ENCODE measurements around the gene TIAM1. TPM values are rescaled to one million over a fixed set of nuclear protein-coding genes. Genes with fewer than 3 reads are reported as not detected.

The TIAM1 gene
- total and polyA plus RNA-seq, 2 experiments from 2014 or later, result 9.2 to 9.6 TPM

DNA sequence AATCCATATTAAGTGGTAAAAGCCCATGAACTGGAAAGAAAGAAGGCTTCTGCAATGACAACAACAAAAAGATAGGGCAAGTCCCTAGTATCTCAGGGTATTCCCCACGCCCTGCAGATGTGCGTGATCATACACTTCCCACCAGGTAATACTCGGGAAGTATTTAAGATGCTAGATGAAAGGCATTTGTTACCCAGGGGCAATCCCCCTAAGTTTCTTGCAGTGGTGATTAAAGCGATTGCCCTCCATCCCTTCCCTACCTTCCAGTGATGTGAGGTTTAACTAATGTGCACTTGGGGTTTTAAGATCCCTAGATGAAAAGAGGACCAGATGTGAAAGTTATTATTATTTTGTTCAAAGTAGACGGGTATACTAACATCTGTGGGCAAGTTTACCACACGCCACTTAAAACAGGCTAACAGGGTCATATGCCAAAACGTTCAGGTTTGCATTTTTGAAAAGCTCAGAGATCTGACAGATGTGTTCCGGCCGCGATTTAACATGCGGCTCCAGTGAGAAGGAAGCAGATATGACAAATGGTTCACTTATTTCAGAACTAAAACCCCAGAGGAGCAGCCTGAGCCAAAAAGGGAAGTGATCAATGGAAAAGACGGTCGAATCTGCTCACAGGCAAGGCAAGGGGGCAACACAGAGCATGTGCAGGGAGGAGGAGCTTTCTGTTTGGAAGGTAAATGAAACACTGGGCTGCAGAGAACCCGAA lies 17.4 kb downstream of the TIAM1 start:
- Histone ChIP-seq H3K27ac (no peak overlapping the region), H3K4me1 (ENCODE audit: low read depth) (no peaks in the 10 kb centered on the region), H3K27me3 (no peaks in the 10 kb centered on the region), H3K9me3 (ENCODE audit: low read depth) (no peaks in the 10 kb centered on the region), H3K36me3 (no peaks in the 10 kb centered on the region), H3K4me3 (no peak overlapping the region)
- TF ChIP-seq, protein P1, sequence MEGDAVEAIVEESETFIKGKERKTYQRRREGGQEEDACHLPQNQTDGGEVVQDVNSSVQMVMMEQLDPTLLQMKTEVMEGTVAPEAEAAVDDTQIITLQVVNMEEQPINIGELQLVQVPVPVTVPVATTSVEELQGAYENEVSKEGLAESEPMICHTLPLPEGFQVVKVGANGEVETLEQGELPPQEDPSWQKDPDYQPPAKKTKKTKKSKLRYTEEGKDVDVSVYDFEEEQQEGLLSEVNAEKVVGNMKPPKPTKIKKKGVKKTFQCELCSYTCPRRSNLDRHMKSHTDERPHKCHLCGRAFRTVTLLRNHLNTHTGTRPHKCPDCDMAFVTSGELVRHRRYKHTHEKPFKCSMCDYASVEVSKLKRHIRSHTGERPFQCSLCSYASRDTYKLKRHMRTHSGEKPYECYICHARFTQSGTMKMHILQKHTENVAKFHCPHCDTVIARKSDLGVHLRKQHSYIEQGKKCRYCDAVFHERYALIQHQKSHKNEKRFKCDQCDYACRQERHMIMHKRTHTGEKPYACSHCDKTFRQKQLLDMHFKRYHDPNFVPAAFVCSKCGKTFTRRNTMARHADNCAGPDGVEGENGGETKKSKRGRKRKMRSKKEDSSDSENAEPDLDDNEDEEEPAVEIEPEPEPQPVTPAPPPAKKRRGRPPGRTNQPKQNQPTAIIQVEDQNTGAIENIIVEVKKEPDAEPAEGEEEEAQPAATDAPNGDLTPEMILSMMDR (IDR thresholded peaks at IDR 0.05; ENCODE audit: low read depth, low read length), result no peak
- peak in 1 of 2 donors; percentile 57 for DNase-seq (ENCODE audit: low read depth in 1 of 2, low spot score in 1 of 2)

DNA sequence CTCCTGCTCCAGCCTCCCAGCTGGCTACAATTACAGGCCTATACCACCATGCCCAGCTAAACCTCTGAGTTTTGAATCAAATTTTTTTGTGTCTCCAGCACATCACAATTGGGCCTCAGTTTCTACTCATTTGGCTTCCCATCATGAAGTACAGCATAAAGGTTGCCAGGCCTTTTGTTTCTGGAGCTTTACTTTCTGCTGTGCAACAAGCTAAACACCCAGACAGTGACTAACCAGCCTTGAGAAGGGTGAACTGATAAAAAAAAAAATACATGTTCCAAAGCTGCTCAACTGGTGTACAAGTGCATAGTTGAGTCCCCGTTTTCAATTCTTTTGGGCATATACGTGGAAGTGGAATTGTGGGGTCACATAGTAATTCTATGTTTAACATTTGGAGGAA lies 25.1 kb downstream of the TIAM1 start:
- Histone ChIP-seq H3K4me3 (no peak overlapping the region), H3K36me3 (no peaks in the 10 kb centered on the region), H3K9me3 (ENCODE audit: low read depth) (no peaks in the 10 kb centered on the region), H3K27ac (no peak overlapping the region), H3K4me1 (ENCODE audit: low read depth) (no peaks in the 10 kb centered on the region), H3K27me3 (no peaks in the 10 kb centered on the region)
- no peak for DNase-seq (ENCODE audit: low read depth in 1 of 2, low spot score in 1 of 2)
- TF ChIP-seq, protein P1 (IDR thresholded peaks at IDR 0.05; ENCODE audit: low read depth, low read length), result no peak

DNA sequence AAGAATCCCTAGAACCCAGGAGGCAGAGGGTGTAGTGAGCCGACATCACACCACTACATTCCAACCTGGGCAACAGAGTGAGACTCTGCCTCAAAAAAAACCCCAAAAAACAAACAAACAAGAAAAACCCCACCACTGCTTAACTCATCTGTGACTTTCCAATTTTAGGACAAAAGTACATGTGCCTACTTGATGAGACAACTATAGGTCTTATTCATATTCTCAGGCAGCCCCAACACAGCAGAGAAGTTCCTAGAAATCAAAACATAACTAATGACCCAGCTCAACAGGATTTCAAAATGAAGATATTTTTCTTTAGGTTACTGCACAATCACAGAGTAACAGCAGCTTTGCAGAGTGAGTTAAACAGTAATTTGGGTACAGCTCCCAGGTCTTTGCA lies 26.4 kb downstream of the TIAM1 start:
- TF ChIP-seq, protein P1 (IDR thresholded peaks at IDR 0.05; ENCODE audit: low read depth, low read length), result no peak

DNA sequence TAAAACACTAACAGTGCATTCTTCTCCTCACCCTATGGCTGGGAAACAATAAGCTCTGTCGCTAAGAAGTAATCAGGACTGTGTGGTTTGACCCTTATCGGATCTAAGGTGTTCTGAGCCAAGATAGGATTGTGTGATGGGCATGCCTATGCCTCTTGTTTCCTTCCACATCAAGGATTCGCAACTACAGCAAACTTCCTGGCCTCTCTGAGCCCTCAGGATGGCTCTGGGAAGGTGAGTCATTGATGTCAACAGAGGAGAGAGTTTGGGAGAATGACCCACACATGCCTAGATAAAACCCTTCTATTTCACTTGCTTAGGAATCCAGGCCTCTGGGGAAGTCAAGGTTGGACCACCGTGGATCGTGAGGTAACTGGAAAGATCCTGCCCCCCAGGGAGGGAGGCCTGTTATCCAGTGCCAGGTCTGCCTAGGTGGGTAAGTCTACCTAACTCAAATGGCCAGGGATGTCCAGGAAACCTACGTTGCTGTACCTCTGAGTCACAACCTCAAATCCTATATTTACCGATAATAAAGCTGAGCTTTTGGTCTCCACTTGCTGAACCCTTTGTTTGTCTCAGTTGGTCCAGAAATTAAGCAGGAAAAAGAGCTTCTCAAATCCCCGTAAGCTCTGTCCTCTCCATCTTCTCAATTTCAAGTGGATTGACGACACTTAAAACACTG lies 27.4 kb downstream of the TIAM1 start:
- peak in 1 of 2 donors; percentile 59 for DNase-seq (ENCODE audit: low read depth in 1 of 2, low spot score in 1 of 2)
- no peaks in the 10 kb centered on the region for H3K27me3 ChIP-seq
- no peaks in the 10 kb centered on the region for H3K9me3 ChIP-seq (ENCODE audit: low read depth)
- H3K4me3 ChIP-seq, result no peak overlapping the region
- H3K27ac ChIP-seq, result no peak overlapping the region
- no peaks in the 10 kb centered on the region for H3K4me1 ChIP-seq (ENCODE audit: low read depth)
- TF ChIP-seq, protein P1 (IDR thresholded peaks at IDR 0.05; ENCODE audit: low read depth, low read length), result no peak
- H3K36me3 ChIP-seq, result no peaks in the 10 kb centered on the region

More for the DNA sequence above, 26.4 kb downstream of the TIAM1 start:
- Histone ChIP-seq H3K4me1 (ENCODE audit: low read depth) (no peaks in the 10 kb centered on the region), H3K27me3 (no peaks in the 10 kb centered on the region), H3K4me3 (no peak overlapping the region), H3K27ac (no peak overlapping the region), H3K9me3 (ENCODE audit: low read depth) (no peaks in the 10 kb centered on the region), H3K36me3 (no peaks in the 10 kb centered on the region)
- DNase-seq (ENCODE audit: low read depth in 1 of 2, low spot score in 1 of 2), result no peak

DNA sequence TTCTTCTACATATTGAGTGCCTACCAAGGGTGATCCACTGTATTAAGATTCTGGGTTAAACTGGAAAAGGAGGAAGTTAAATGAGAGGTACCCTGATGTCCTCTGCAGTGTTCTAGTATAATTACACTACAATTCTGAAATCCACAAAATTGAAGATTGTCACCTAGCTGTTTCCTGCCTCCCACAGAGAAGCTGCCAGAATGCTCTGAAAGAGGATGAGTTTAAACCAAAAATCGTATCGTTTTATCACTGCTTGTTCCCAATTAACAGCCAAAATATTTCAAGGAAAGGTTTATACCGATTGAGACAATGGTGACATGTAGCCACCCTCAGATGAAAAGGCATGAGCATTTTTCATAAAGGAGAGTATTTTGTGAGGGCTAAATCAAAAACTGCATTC lies 28.0 kb downstream of the TIAM1 start:
- no peaks in the 10 kb centered on the region for H3K36me3 ChIP-seq
- TF ChIP-seq, protein P1 (IDR thresholded peaks at IDR 0.05; ENCODE audit: low read depth, low read length), result no peak
- DNase-seq (ENCODE audit: low read depth in 1 of 2, low spot score in 1 of 2), result no peak
- no peaks in the 10 kb centered on the region for H3K4me1 ChIP-seq (ENCODE audit: low read depth)
- no peak overlapping the region for H3K4me3 ChIP-seq
- H3K27me3 ChIP-seq, result no peaks in the 10 kb centered on the region
- H3K27ac ChIP-seq, result no peak overlapping the region
- no peaks in the 10 kb centered on the region for H3K9me3 ChIP-seq (ENCODE audit: low read depth)

Measured in cardiac muscle cell (in vitro differentiated cells and primary cell).